Activated B cell treated with CpG ODN at 0.5 μM for 24 hours (primary cell): Measurements from ENCODE around the gene ABCB9. TPM values are rescaled to one million over a fixed set of nuclear protein-coding genes. Genes with fewer than 3 reads are reported as not detected.
A peak's percentile ranks its signal among the peaks of the same experiment; 100 is the strongest.

Experiments used
- ATAC-seq: fragments of 200-7000 bp; cut with Tn5 transposase; one replicate; pipeline ENCODE4 v1.10.0; 2021; ENCODE audit warnings: low read depth, mild to moderate bottlenecking, moderate library complexity
- CTCF ChIA-PET: fragments of 350-600 bp; sonication (Branson Sonifier 250); formaldehyde crosslinking; loops from one replicate; lab custom pipeline; 2021; ENCODE audit warnings: antibody characterized with exemption; lab: Charles Lee
- POLR2A ChIA-PET: fragments of 350-600 bp; sonication (Branson Sonifier 250); formaldehyde crosslinking; loops from one replicate; lab custom pipeline; 2021; ENCODE audit warnings: antibody characterized with exemption; lab: Charles Lee
- DNase-seq: peaks from one replicate; pipeline ENCODE4 v3.0.0; 2022
- H3K27ac Mint-ChIP-seq: one replicate; pipeline ENCODE4 v1.8.0; 2020; ENCODE audit warnings: mixed read lengths
- H3K27me3 Mint-ChIP-seq: one replicate; pipeline ENCODE4 v1.8.0; 2021; ENCODE audit warnings: mixed read lengths
- H3K36me3 Mint-ChIP-seq: one replicate; pipeline ENCODE4 v1.8.0; 2021; ENCODE audit warnings: low read depth, mixed read lengths
- H3K4me1 Mint-ChIP-seq: one replicate; pipeline ENCODE4 v1.8.0; 2021; ENCODE audit warnings: mixed read lengths
- H3K4me3 Mint-ChIP-seq: one replicate; pipeline ENCODE4 v1.8.0; 2020; ENCODE audit warnings: mild to moderate bottlenecking, mixed read lengths
- H3K9me3 Mint-ChIP-seq: one replicate; pipeline ENCODE4 v1.8.0; 2020; ENCODE audit warnings: mixed read lengths
- CTCF ChIP-seq: fragments of 200-600 bp; IDR thresholded peaks from one replicate; pipeline ENCODE4 v1.8.0; 2022; ENCODE audit warnings: antibody characterized with exemption, mild to moderate bottlenecking
- intact Hi-C: fragments of 100-400 bp; cut with micrococcal nuclease; formaldehyde crosslinking; loops from one replicate; pipeline ENCODE4 v1.15.1; 2024
- total RNA-seq: library from RNA; stranded (reverse); gene quantifications from 2 replicates; pipeline ENCODE4 v1.2.3, GENCODE V29; 2022

ABCB9 gene
- total RNA-seq, 1 donor from 2014 or later, result 4.6 TPM

GRCh38 chr12:122935318-122935717 lies 30.9 kb downstream of the ABCB9 start:
- Mint-ChIP-seq H3K4me1 (peaks cover 24% of the 10 kb centered on the region), H3K27me3 (no peaks in the 10 kb centered on the region), H3K27ac (no peak overlapping the region), H3K4me3 (no peak overlapping the region), H3K36me3 (no peaks in the 10 kb centered on the region), H3K9me3 (no peaks in the 10 kb centered on the region)
- DNase-seq (no peak), ATAC-seq (no peak)
- intact Hi-C loops, result no loop called here
- no peak for TF ChIP-seq CTCF
- ChIA-PET CTCF (no interaction called here), POLR2A (interaction anchor here (0.6 to 1.2 kb wide), 3 partner anchors 9 to 57 kb away, joined by 4 to 10 read pairs (median 5); no protein-coding TSS in a partner anchor)

GRCh38 chr12:122934722-122935121 lies 31.5 kb downstream of the ABCB9 start:
- Mint-ChIP-seq H3K9me3 (no peaks in the 10 kb centered on the region), H3K36me3 (no peaks in the 10 kb centered on the region), H3K27me3 (no peaks in the 10 kb centered on the region), H3K4me1 (peaks cover 24% of the 10 kb centered on the region), H3K4me3 (no peak overlapping the region), H3K27ac (peak overlapping the region; percentile 41)
- intact Hi-C loops, result loop anchor here (5.0 kb wide), 1 partner anchor 37 kb away; the partner anchor contains the start of gene VPS37B
- no peak for DNase-seq
- CTCF ChIA-PET, result no interaction called here
- TF ChIP-seq CTCF, result no peak
- peak; percentile 31 for ATAC-seq
- POLR2A ChIA-PET, result interaction anchor here (0.7 to 1.2 kb wide), 3 partner anchors 8 to 57 kb away, joined by 4 to 8 read pairs (median 5); no protein-coding TSS in a partner anchor

GRCh38 chr12:122932207-122932606 lies 34.1 kb downstream of the ABCB9 start:
- Mint-ChIP-seq H3K27me3 (no peaks in the 10 kb centered on the region), H3K4me1 (peaks cover 35% of the 10 kb centered on the region), H3K4me3 (no peak overlapping the region), H3K9me3 (no peaks in the 10 kb centered on the region), H3K27ac (no peak overlapping the region), H3K36me3 (no peaks in the 10 kb centered on the region)
- CTCF ChIA-PET, result no interaction called here
- peak; percentile 40 for ATAC-seq
- no peak for TF ChIP-seq CTCF
- POLR2A ChIA-PET, result no interaction called here
- DNase-seq, result no peak
- intact Hi-C loops, result loop anchor here (5.0 kb wide), 1 partner anchor 35 kb away; the partner anchor contains the start of gene VPS37B

GRCh38 chr12:122929812-122930211 lies 36.5 kb downstream of the ABCB9 start:
- DNase-seq, result no peak
- intact Hi-C loops, result loop anchor here (5.0 kb wide), 1 partner anchor 33 kb away; the partner anchor contains the start of gene VPS37B
- Mint-ChIP-seq H3K27me3 (no peaks in the 10 kb centered on the region), H3K9me3 (no peaks in the 10 kb centered on the region), H3K4me3 (no peak overlapping the region), H3K4me1 (peaks cover 47% of the 10 kb centered on the region), H3K36me3 (no peaks in the 10 kb centered on the region), H3K27ac (no peak overlapping the region)
- ChIA-PET CTCF (no interaction called here), POLR2A (interaction anchor here (1.6 kb wide), 1 partner anchor 42 kb away, joined by 3 read pairs; no protein-coding TSS in a partner anchor)
- no peak for ATAC-seq
- TF ChIP-seq CTCF, result no peak

GRCh38 chr12:122929148-122929538 lies 37.1 kb downstream of the ABCB9 start:
- Mint-ChIP-seq H3K36me3 (no peaks in the 10 kb centered on the region), H3K4me1 (peaks cover 43% of the 10 kb centered on the region), H3K27ac (no peak overlapping the region), H3K4me3 (no peak overlapping the region), H3K9me3 (no peaks in the 10 kb centered on the region), H3K27me3 (no peaks in the 10 kb centered on the region)
- intact Hi-C loops, result no loop called here
- ATAC-seq, result no peak
- POLR2A ChIA-PET, result no interaction called here
- DNase-seq, result no peak
- TF ChIP-seq CTCF, result no peak
- CTCF ChIA-PET, result no interaction called here
